WTC11 (cell line): Measurements from ENCODE around the gene ZFY. TPM values are rescaled to one million over a fixed set of nuclear protein-coding genes. Genes with fewer than 3 reads are reported as not detected.

ENCODE experiments used
- ATAC-seq: fragments of 200-7000 bp; cut with Tn5 transposase; 2 replicates; pipeline ENCODE4 v1.10.0; 2021; ENCODE audit warnings: mild to moderate bottlenecking, moderate library complexity
- CTCF ChIA-PET: fragments of 300-600 bp; sonication (Branson Sonifier 250); formaldehyde crosslinking; loops from one replicate; lab custom pipeline; 2021; ENCODE audit warnings: antibody characterized with exemption; lab: Charles Lee
- POLR2A ChIA-PET: fragments of 350-600 bp; sonication (Branson Sonifier 250); formaldehyde crosslinking; loops from one replicate; lab custom pipeline; 2021; ENCODE audit warnings: antibody characterized with exemption; lab: Charles Lee
- DNase-seq: peaks from one replicate; pipeline ENCODE4 v3.0.0; 2021; ENCODE audit warnings: low spot score
- H3K27ac Mint-ChIP-seq: 2 replicates; pipeline ENCODE4 v1.8.0; 2021; ENCODE audit warnings: mixed read lengths
- H3K27me3 Mint-ChIP-seq: 2 replicates; pipeline ENCODE4 v1.8.0; 2021; ENCODE audit warnings: low read depth, mild to moderate bottlenecking, moderate library complexity, mixed read lengths
- H3K36me3 Mint-ChIP-seq: 2 replicates; pipeline ENCODE4 v1.8.0; 2021; ENCODE audit warnings: mixed read lengths
- H3K4me1 Mint-ChIP-seq: 2 replicates; pipeline ENCODE4 v1.8.0; 2022; ENCODE audit warnings: mixed read lengths
- H3K4me3 Mint-ChIP-seq: 2 replicates; pipeline ENCODE4 v1.8.0; 2021; ENCODE audit warnings: mild to moderate bottlenecking, moderate library complexity, mixed read lengths
- H3K9me3 Mint-ChIP-seq: 2 replicates; pipeline ENCODE4 v1.8.0; 2021; ENCODE audit warnings: mixed read lengths
- AR ChIP-seq: fragments of 250-450 bp; sonication (Bioruptor Pico); IDR thresholded peaks from 2 replicates; pipeline ENCODE4 v1.9.0; 2021; ENCODE audit warnings: mild to moderate bottlenecking
- ATF6 ChIP-seq: sonication (generic); formaldehyde crosslinking; IDR thresholded peaks from 2 replicates; pipeline ENCODE4 v1.8.1; 2023; ENCODE audit warnings: mild to moderate bottlenecking, missing genetic modification reagents
- E2F1 ChIP-seq: sonication (generic); formaldehyde crosslinking; IDR thresholded peaks from 2 replicates; pipeline ENCODE4 v1.8.0; 2022; ENCODE audit warnings: mild to moderate bottlenecking, missing genetic modification reagents
- ETV6 ChIP-seq: sonication (generic); formaldehyde crosslinking; IDR thresholded peaks from 2 replicates; pipeline ENCODE4 v1.8.1; 2022; ENCODE audit warnings: mild to moderate bottlenecking, missing genetic modification reagents
- FOXJ3 ChIP-seq: sonication (generic); formaldehyde crosslinking; IDR thresholded peaks from 2 replicates; pipeline ENCODE4 v1.9.0; 2021; ENCODE audit warnings: missing genetic modification reagents, mild to moderate bottlenecking, borderline replicate concordance
- FOXP4 ChIP-seq: sonication (generic); formaldehyde crosslinking; IDR thresholded peaks from 2 replicates; pipeline ENCODE4 v1.8.0; 2022; ENCODE audit warnings: mild to moderate bottlenecking, missing genetic modification reagents
- GABPB1 ChIP-seq: sonication (generic); formaldehyde crosslinking; IDR thresholded peaks from 2 replicates; pipeline ENCODE4 v1.8.1; 2023; ENCODE audit warnings: mild to moderate bottlenecking, missing genetic modification reagents
- IRF1 ChIP-seq: sonication (generic); formaldehyde crosslinking; IDR thresholded peaks from 2 replicates; pipeline ENCODE4 v1.8.0; 2023; ENCODE audit warnings: missing genetic modification reagents
- JUN ChIP-seq: sonication (generic); formaldehyde crosslinking; IDR thresholded peaks from 2 replicates; pipeline ENCODE4 v1.8.0; 2023; ENCODE audit warnings: mild to moderate bottlenecking, missing genetic modification reagents
- MXD4 ChIP-seq: fragments of 250-450 bp; sonication (Bioruptor Pico); IDR thresholded peaks from 2 replicates; pipeline ENCODE4 v1.8.0; 2021; ENCODE audit warnings: mild to moderate bottlenecking, moderate library complexity, borderline replicate concordance
- MYBL2 ChIP-seq: sonication (generic); formaldehyde crosslinking; IDR thresholded peaks from 2 replicates; pipeline ENCODE4 v1.8.1; 2023; ENCODE audit warnings: mild to moderate bottlenecking, moderate library complexity, missing genetic modification reagents
- RELA ChIP-seq: sonication (generic); formaldehyde crosslinking; IDR thresholded peaks from 2 replicates; pipeline ENCODE4 v1.8.1; 2022; ENCODE audit warnings: missing genetic modification reagents, mild to moderate bottlenecking, borderline replicate concordance
- SMAD4 ChIP-seq: sonication (generic); formaldehyde crosslinking; IDR thresholded peaks from 2 replicates; pipeline ENCODE4 v1.8.0; 2022; ENCODE audit warnings: mild to moderate bottlenecking, missing genetic modification reagents
- TCF7 ChIP-seq: sonication (generic); formaldehyde crosslinking; IDR thresholded peaks from 2 replicates; pipeline ENCODE4 v1.8.0; 2022; ENCODE audit warnings: mild to moderate bottlenecking, low read depth, missing genetic modification reagents, moderate library complexity
- ZBTB21 ChIP-seq: sonication (generic); formaldehyde crosslinking; IDR thresholded peaks from 2 replicates; pipeline ENCODE4 v1.8.1; 2023; ENCODE audit warnings: mild to moderate bottlenecking, missing genetic modification reagents, borderline replicate concordance
- ZMAT4 ChIP-seq: fragments of 250-450 bp; sonication (Bioruptor Pico); IDR thresholded peaks from 2 replicates; pipeline ENCODE4 v1.9.0; 2021; ENCODE audit warnings: mild to moderate bottlenecking
- ZNF138 ChIP-seq: sonication (generic); formaldehyde crosslinking; conservative IDR thresholded peaks from 2 replicates; pipeline ENCODE4 v1.8.1; 2022; ENCODE audit warnings: mild to moderate bottlenecking, moderate library complexity, missing genetic modification reagents
- ZNF219 ChIP-seq: sonication (generic); formaldehyde crosslinking; IDR thresholded peaks from 2 replicates; pipeline ENCODE4 v1.8.0; 2023; ENCODE audit warnings: missing genetic modification reagents, mild to moderate bottlenecking, borderline replicate concordance
- ZNF263 ChIP-seq: sonication (generic); formaldehyde crosslinking; IDR thresholded peaks from 2 replicates; pipeline ENCODE4 v1.8.1; 2022; ENCODE audit warnings: low read depth, mild to moderate bottlenecking, moderate library complexity, missing genetic modification reagents
- ZNF423 ChIP-seq: fragments of 250-450 bp; sonication (Bioruptor Pico); IDR thresholded peaks from 2 replicates; pipeline ENCODE4 v2.1.2; 2022; ENCODE audit warnings: mild to moderate bottlenecking, moderate library complexity
- ZNF532 ChIP-seq: fragments of 250-450 bp; sonication (Bioruptor Pico); IDR thresholded peaks from 2 replicates; pipeline ENCODE4 v1.9.0; 2021; ENCODE audit warnings: mild to moderate bottlenecking, borderline replicate concordance
- total RNA-seq: library from RNA; stranded (reverse); gene quantifications from 3 replicates; pipeline ENCODE4 v1.2.3, GENCODE V29; 2021

ZFY gene
- total RNA-seq, 1 experiment from 2014 or later = 6.0 TPM

GRCh38 chrY:2962061-2962460 is 26.9 kb downstream of the ZFY start:
- ChIA-PET POLR2A (no interaction called here), CTCF (no interaction called here)
- H3K4me1 Mint-ChIP-seq = peaks cover 15% of the 10 kb centered on the region
- H3K27me3 Mint-ChIP-seq = no peaks in the 10 kb centered on the region
- H3K27ac Mint-ChIP-seq = no peak overlapping the region
- H3K4me3 Mint-ChIP-seq = no peak overlapping the region
- TF ChIP-seq E2F1 (no peak), RELA (CRISPR knock-in tag) (no peak), TCF7 (no peak), ETV6 (CRISPR knock-in tag) (no peak), ZNF219 (no peak), MYBL2 (no peak), ZNF532 (CRISPR knock-in tag) (no peak), IRF1 (no peak), ATF6 (CRISPR knock-in tag) (no peak)
- DNase-seq = no peak
- no peaks in the 10 kb centered on the region for H3K9me3 Mint-ChIP-seq
- ATAC-seq = no peak
- H3K36me3 Mint-ChIP-seq = peaks cover under 1% of the 10 kb centered on the region; the same call in 1 of the 2 replicates

GRCh38 chrY:2964814-2965213 is 29.6 kb downstream of the ZFY start:
- DNase-seq (no peak), ATAC-seq (no peak)
- Mint-ChIP-seq H3K36me3 (no peaks in the 10 kb centered on the region; the same call in 1 of the 2 replicates), H3K27me3 (no peaks in the 10 kb centered on the region), H3K9me3 (no peaks in the 10 kb centered on the region), H3K4me1 (no peaks in the 10 kb centered on the region), H3K27ac (no peak overlapping the region), H3K4me3 (no peak overlapping the region)
- POLR2A ChIA-PET = no interaction called here
- CTCF ChIA-PET = no interaction called here
- TF ChIP-seq SMAD4 (CRISPR knock-in tag) = no peak
- TF ChIP-seq IRF1 = no peak
- no peak for TF ChIP-seq MXD4 (CRISPR knock-in tag)
- TF ChIP-seq FOXJ3 (CRISPR knock-in tag) = no peak
- TF ChIP-seq ZBTB21 (CRISPR knock-in tag) = no peak
- TF ChIP-seq JUN (CRISPR knock-in tag) = no peak
- no peak for TF ChIP-seq ZMAT4 (CRISPR knock-in tag)
- TF ChIP-seq FOXP4 (CRISPR knock-in tag) = no peak
- no peak for TF ChIP-seq ZNF138 (CRISPR knock-in tag)
- TF ChIP-seq GABPB1 (CRISPR knock-in tag) = no peak
- TF ChIP-seq ZNF423 = no peak
- TF ChIP-seq ZNF263 = no peak
- no peak for TF ChIP-seq ETV6 (CRISPR knock-in tag)
- no peak for TF ChIP-seq AR (CRISPR knock-in tag)
